Progenitor cell of endocrine pancreas (in vitro differentiated cells): Measurements from ENCODE around the gene TMEM214. TPM values are rescaled to one million over a fixed set of nuclear protein-coding genes. Genes with fewer than 3 reads are reported as not detected.
A peak's percentile ranks its signal among the peaks of the same experiment; 100 is the strongest.

Experiments
- DNase-seq: peaks from one replicate; pipeline ENCODE4 v3.0.0; 2021; ENCODE audit warnings: low spot score; ENCODE audit not compliant: unreplicated experiment
- H3K27ac Mint-ChIP-seq: 2 replicates; pipeline ENCODE4 v1.8.0; 2021; ENCODE audit warnings: mild to moderate bottlenecking, moderate library complexity, mixed read lengths
- H3K27me3 Mint-ChIP-seq: 2 replicates; pipeline ENCODE4 v1.8.0; 2021; ENCODE audit warnings: mixed read lengths
- H3K36me3 Mint-ChIP-seq: 2 replicates; pipeline ENCODE4 v1.8.0; 2022; ENCODE audit warnings: mixed read lengths; ENCODE audit not compliant: insufficient read depth
- H3K4me1 Mint-ChIP-seq: 2 replicates; pipeline ENCODE4 v1.8.0; 2021; ENCODE audit warnings: low read depth, mixed read lengths
- H3K4me3 Mint-ChIP-seq: 2 replicates; pipeline ENCODE4 v1.8.0; 2021; ENCODE audit warnings: low read depth, mild to moderate bottlenecking, moderate library complexity, mixed read lengths
- H3K9me3 Mint-ChIP-seq: 2 replicates; pipeline ENCODE4 v1.8.0; 2021; ENCODE audit warnings: low read depth, mixed read lengths
- total RNA-seq: library from RNA; stranded (reverse); gene quantifications from 2 replicates; pipeline ENCODE4 v1.2.1, GENCODE V29; 2021
- TF ChIP-seq, protein P1 (sequence below): fragments of 200-600 bp; sonication (generic); IDR thresholded peaks from one replicate; pipeline ENCODE4 v1.5.0; 2021; ENCODE audit warnings: antibody characterized with exemption, mild to moderate bottlenecking; ENCODE audit not compliant: unreplicated experiment

Gene TMEM214
- total RNA-seq, 1 donor from 2014 or later, result 55.2 TPM

GRCh38 chr2:27069961-27070618 lies 37.3 kb downstream of the TMEM214 start:
- peaks cover 12% of the 10 kb centered on the region for H3K4me1 Mint-ChIP-seq
- peak overlapping the region; percentile 97 for H3K4me3 Mint-ChIP-seq
- TF ChIP-seq, protein P1, sequence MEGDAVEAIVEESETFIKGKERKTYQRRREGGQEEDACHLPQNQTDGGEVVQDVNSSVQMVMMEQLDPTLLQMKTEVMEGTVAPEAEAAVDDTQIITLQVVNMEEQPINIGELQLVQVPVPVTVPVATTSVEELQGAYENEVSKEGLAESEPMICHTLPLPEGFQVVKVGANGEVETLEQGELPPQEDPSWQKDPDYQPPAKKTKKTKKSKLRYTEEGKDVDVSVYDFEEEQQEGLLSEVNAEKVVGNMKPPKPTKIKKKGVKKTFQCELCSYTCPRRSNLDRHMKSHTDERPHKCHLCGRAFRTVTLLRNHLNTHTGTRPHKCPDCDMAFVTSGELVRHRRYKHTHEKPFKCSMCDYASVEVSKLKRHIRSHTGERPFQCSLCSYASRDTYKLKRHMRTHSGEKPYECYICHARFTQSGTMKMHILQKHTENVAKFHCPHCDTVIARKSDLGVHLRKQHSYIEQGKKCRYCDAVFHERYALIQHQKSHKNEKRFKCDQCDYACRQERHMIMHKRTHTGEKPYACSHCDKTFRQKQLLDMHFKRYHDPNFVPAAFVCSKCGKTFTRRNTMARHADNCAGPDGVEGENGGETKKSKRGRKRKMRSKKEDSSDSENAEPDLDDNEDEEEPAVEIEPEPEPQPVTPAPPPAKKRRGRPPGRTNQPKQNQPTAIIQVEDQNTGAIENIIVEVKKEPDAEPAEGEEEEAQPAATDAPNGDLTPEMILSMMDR, result no peak
- DNase-seq, result no peak
- peaks cover 11% of the 10 kb centered on the region for H3K27me3 Mint-ChIP-seq
- H3K27ac Mint-ChIP-seq, result peak overlapping the region; percentile 41
- peaks cover 12% of the 10 kb centered on the region for H3K36me3 Mint-ChIP-seq
- no peaks in the 10 kb centered on the region for H3K9me3 Mint-ChIP-seq

DNA sequence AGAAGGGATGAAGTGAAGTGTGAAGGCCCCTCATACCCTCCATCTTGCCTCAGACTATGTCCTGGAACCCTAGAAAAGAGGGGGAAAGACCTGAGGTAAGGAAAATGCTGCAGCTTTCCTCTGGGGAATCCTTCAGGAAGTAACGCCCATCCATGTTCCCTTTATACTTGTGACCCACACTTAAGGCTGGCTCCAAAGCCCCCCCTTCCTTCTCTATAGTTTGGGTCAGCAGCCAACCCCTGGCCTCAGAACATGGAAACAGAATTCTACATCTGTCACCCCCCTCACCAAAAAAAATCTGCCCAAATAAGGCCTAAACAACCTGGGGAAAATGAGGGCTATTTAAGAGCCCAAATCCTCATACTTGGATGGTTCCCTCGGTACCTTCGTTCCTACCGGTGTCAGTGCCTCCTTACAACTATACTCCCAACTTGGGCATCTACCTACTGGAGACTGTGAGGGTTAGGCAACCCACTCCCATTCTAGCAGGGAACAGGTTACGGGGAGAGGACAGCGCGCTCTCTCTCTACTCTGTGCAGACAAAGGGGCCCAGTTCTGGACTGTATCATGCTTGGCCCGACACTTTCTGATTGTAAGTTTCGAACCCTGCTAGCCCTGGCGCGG lies 38.0 kb downstream of the TMEM214 start:
- Mint-ChIP-seq H3K4me3 (peak overlapping the region; percentile 97), H3K9me3 (no peaks in the 10 kb centered on the region)
- TF ChIP-seq, protein P1, result no peak

GRCh38 chr2:27071277-27071989 lies 38.7 kb downstream of the TMEM214 start, which contains the start of gene OST4:
Gene OST4 (minus strand): TSS chr2:27071654.
- peaks cover 18% of the 10 kb centered on the region for H3K27me3 Mint-ChIP-seq
- peak within 1 kb of the TSS; percentile 97 for H3K4me3 Mint-ChIP-seq
- H3K4me1 Mint-ChIP-seq, result peaks cover 12% of the 10 kb centered on the region
- peak; percentile 83 for DNase-seq
- H3K36me3 Mint-ChIP-seq, result peaks cover 6% of the 10 kb centered on the region
- H3K27ac Mint-ChIP-seq, result peak within 1 kb of the TSS; percentile 96
- TF ChIP-seq, protein P1, result no peak
- H3K9me3 Mint-ChIP-seq, result no peaks in the 10 kb centered on the region

More for the DNA sequence above, 38.0 kb downstream of the TMEM214 start:
- DNase-seq, result no peak
- H3K27me3 Mint-ChIP-seq, result peaks cover 12% of the 10 kb centered on the region
- peak overlapping the region; percentile 96 for H3K27ac Mint-ChIP-seq
- peaks cover 10% of the 10 kb centered on the region for H3K36me3 Mint-ChIP-seq
- peaks cover 12% of the 10 kb centered on the region for H3K4me1 Mint-ChIP-seq

DNA sequence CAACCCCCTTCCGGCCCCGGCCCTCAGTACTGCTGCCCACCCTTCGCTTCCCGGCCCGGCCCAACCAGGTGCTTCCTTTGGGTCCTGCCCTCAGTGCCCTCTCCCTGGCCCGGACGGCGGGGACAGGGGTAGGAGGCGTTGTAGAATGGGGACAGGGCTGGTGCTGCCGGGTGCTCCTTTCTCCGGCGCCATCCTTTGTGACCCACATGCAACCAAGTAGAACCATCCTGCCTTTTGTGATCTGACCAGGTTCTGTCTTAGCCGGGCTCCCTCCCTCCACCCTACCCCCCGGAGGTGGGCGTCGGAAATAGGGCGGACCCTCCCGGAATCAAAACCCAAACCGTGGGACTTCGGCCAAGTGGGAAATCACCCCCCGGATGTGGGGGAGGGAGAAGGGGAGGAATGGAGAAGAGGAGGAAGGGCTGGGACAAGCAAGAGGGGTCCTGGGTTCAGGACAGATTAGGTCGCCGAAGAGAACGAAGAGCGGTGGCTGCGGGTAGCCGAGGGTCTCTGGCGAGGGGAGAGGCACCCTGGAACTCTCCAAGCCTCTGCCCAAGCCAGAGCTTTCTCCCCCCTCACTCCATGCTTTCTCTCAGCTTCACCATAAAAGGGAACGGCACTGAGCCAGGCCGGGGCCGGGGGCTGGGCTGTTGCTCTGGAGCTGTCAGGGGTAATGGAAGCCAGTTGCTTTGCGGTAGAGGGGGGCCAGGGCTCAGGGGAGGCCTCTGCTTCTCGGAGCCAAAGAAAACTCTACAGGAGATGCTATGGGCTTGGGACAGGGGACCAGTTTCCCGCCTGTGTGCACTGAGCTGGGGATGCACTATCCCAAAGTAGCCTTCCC lies 39.4 kb downstream of the TMEM214 start:
- no peaks in the 10 kb centered on the region for H3K9me3 Mint-ChIP-seq
- H3K27ac Mint-ChIP-seq, result peak overlapping the region; percentile 89
- H3K36me3 Mint-ChIP-seq, result peaks cover 6% of the 10 kb centered on the region
- peaks cover 24% of the 10 kb centered on the region for H3K27me3 Mint-ChIP-seq
- H3K4me1 Mint-ChIP-seq, result peaks cover 12% of the 10 kb centered on the region
- peak overlapping the region; percentile 80 for H3K4me3 Mint-ChIP-seq
- TF ChIP-seq, protein P1, result no peak
- DNase-seq, result no peak
